ENCODE data around the gene NUDT7.

DNA sequence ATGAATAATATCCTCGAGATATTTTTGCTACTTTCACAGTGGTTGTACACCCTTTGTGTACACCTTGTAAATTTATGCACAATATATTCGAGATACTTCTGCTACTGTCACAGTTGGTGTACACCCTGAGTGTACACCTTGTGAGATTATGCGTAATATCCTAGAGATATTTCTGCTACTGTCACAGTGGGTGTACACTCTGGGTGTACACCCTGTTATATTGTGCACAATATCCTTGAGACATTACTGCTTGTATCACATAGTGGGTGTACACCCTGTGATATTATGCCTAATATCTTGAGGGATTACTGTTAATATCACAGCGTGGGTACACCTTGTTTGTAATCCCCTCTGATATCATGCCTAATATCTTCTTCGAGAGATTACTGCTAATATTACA lies 7.2 kb upstream of the NUDT7 start:
- TF ChIP-seq RAD21 (IDR thresholded peaks at IDR 0.05) = no peak
- TF ChIP-seq, protein P1, sequence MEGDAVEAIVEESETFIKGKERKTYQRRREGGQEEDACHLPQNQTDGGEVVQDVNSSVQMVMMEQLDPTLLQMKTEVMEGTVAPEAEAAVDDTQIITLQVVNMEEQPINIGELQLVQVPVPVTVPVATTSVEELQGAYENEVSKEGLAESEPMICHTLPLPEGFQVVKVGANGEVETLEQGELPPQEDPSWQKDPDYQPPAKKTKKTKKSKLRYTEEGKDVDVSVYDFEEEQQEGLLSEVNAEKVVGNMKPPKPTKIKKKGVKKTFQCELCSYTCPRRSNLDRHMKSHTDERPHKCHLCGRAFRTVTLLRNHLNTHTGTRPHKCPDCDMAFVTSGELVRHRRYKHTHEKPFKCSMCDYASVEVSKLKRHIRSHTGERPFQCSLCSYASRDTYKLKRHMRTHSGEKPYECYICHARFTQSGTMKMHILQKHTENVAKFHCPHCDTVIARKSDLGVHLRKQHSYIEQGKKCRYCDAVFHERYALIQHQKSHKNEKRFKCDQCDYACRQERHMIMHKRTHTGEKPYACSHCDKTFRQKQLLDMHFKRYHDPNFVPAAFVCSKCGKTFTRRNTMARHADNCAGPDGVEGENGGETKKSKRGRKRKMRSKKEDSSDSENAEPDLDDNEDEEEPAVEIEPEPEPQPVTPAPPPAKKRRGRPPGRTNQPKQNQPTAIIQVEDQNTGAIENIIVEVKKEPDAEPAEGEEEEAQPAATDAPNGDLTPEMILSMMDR (IDR thresholded peaks at IDR 0.05; ENCODE audit: low read depth, low read length, missing input control) = no peak
- TF ChIP-seq EGR1 (IDR thresholded peaks at IDR 0.05; ENCODE audit: low read depth in 2 of 2) = no peak
- TF ChIP-seq HNF4A (conservative IDR thresholded peaks at IDR 0.05) = no peak
- no peak for TF ChIP-seq YY1 (IDR thresholded peaks at IDR 0.05)
- TF ChIP-seq SP1 (IDR thresholded peaks at IDR 0.05) = no peak
- TF ChIP-seq, protein P2, sequence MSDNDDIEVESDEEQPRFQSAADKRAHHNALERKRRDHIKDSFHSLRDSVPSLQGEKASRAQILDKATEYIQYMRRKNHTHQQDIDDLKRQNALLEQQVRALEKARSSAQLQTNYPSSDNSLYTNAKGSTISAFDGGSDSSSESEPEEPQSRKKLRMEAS (IDR thresholded peaks at IDR 0.05) = no peak
